K562 (cell line): ENCODE data around the gene MYH7B. TPM values are rescaled to one million over a fixed set of nuclear protein-coding genes. Genes with fewer than 3 reads are reported as not detected.

Experiments used
- ARNT ChIP-seq, 2 experiments: fragments of 450-650 bp; IDR thresholded peaks; 2 replicates each; pipeline ENCODE4 v1.6.1; 2016; ENCODE audit warnings: mild to moderate bottlenecking in 1 of 2
- DACH1 ChIP-seq: fragments of 450-650 bp; IDR thresholded peaks from 2 replicates; pipeline ENCODE4 v1.6.1; 2018; ENCODE audit not compliant: partially characterized antibody
- ELK3 ChIP-seq: fragments of 450-650 bp; formaldehyde crosslinking; IDR thresholded peaks from 2 replicates; pipeline ENCODE4 v1.4.0; 2020; ENCODE audit warnings: mild to moderate bottlenecking
- GABPA ChIP-seq: fragments of 200-800 bp; sonication (Bioruptor generic); conservative IDR thresholded peaks from 2 replicates; pipeline ENCODE4 v1.6.1; 2016; ENCODE audit warnings: low read depth, missing genetic modification characterization, missing compliant biosample characterization
- HINFP ChIP-seq: fragments of 450-650 bp; conservative IDR thresholded peaks from 2 replicates; pipeline ENCODE4 v1.6.1; 2016; ENCODE audit warnings: missing genetic modification characterization, low read depth, mild to moderate bottlenecking, control low read depth, missing compliant biosample characterization
- HNRNPH1 ChIP-seq: fragments of 200-400 bp; formaldehyde crosslinking; optimal IDR thresholded peaks from 2 replicates; pipeline ENCODE3; 2017; ENCODE audit warnings: low read depth, mild to moderate bottlenecking, low read length, moderate library complexity
- KLF10 ChIP-seq: fragments of 250-450 bp; sonication (Bioruptor Pico); IDR thresholded peaks from 2 replicates; pipeline ENCODE4 v1.6.1; 2021; ENCODE audit warnings: matching md5 sums
- L3MBTL2 ChIP-seq: fragments of 450-650 bp; IDR thresholded peaks from 2 replicates; pipeline ENCODE4 v1.6.1; 2016; ENCODE audit warnings: mild to moderate bottlenecking, moderate library complexity
- NFE2 ChIP-seq: IDR thresholded peaks from 2 replicates; pipeline ENCODE4 v1.6.1; 2014; ENCODE audit warnings: antibody characterized with exemption, low read depth
- NR2F6 ChIP-seq: fragments of 450-650 bp; formaldehyde crosslinking; IDR thresholded peaks from 2 replicates; pipeline ENCODE4 v1.4.0; 2020; ENCODE audit warnings: mild to moderate bottlenecking
- TRIM25 ChIP-seq: fragments of 450-650 bp; IDR thresholded peaks from 2 replicates; pipeline ENCODE4 v1.7.0; 2016; ENCODE audit warnings: borderline replicate concordance
- USF1 ChIP-seq: sonication (generic); formaldehyde crosslinking; IDR thresholded peaks from 2 replicates; pipeline ENCODE4 v1.9.0; 2022; ENCODE audit warnings: mild to moderate bottlenecking, missing genetic modification reagents
- ZNF277 ChIP-seq: fragments of 250-450 bp; sonication (Bioruptor Pico); IDR thresholded peaks from 2 replicates; pipeline ENCODE4 v1.8.0; 2022; ENCODE audit warnings: inconsistent platforms, mild to moderate bottlenecking, moderate library complexity, borderline replicate concordance
- ZNF407 ChIP-seq: fragments of 450-650 bp; IDR thresholded peaks from 2 replicates; pipeline ENCODE4 v1.6.1; 2016; ENCODE audit warnings: low read depth
- polyA plus RNA-seq, 8 experiments: library from polyadenylated mRNA; depleted of rRNA in 4 of 8; stranded (reverse) in 5 of 8; unstranded in 3 of 8; fragments of >200 nt; fragmentation: Nextera tagmentation in 2 of 8; fragmentation: Illumina TruSeq in 1 of 8; extraction: Ambion mirVana in 2 of 8; extraction: Trizol in 1 of 8; gene quantifications; 2 replicates each; pipeline versions ENCODE4 v1.2.1 to v1.2.3, GENCODE V29; 2011 to 2014; ENCODE audit warnings: inconsistent platforms in 1 of 8, missing spikeins in 1 of 8
- total RNA-seq, 7 experiments: library from RNA; depleted of rRNA in 6 of 7; stranded (reverse); fragments of >200 nt in 6 of 7; fragmentation: Illumina TruSeq in 2 of 7; extraction: Trizol in 2 of 7; gene quantifications; 2 replicates each; pipeline versions ENCODE4 v1.2.1 to v1.2.3, GENCODE V29; 2011 to 2021; ENCODE audit warnings: low replicate concordance in 1 of 7

The MYH7B gene
- total and polyA plus RNA-seq, 9 of the 15 experiments (the other 6 are each of a cell fraction or from before 2014, with no cell fraction given) = 0.07 to 0.34 (median 0.13) TPM; not detected in 3

- no peak for TF ChIP-seq ZNF407
- TF ChIP-seq DACH1 = no peak
- TF ChIP-seq L3MBTL2 = no peak; the same call in 1 of the 2 replicates
- peak; percentile 32; the same call in 1 of the 2 replicates for TF ChIP-seq USF1
- no peak for TF ChIP-seq ELK3 (CRISPR knock-in tag)
- TF ChIP-seq NFE2 = no peak
- no peak for TF ChIP-seq TRIM25
- peak; percentile 46 for TF ChIP-seq GABPA (tag)
- TF ChIP-seq ZNF277 (CRISPR knock-in tag) = no peak
- no peak for TF ChIP-seq ARNT (IDR thresholded peaks at IDR 0.05)
- no peak for TF ChIP-seq KLF10 (CRISPR knock-in tag)
- TF ChIP-seq HNRNPH1 = no peak
- no peak for TF ChIP-seq NR2F6 (CRISPR knock-in tag)
- no peak for TF ChIP-seq HINFP
Observed at GRCh38 chr20:34954904-34955230, 801 bp upstream of the MYH7B start (continued).
